ENCODE data around the gene NELL1.

The NELL1 gene

DNA sequence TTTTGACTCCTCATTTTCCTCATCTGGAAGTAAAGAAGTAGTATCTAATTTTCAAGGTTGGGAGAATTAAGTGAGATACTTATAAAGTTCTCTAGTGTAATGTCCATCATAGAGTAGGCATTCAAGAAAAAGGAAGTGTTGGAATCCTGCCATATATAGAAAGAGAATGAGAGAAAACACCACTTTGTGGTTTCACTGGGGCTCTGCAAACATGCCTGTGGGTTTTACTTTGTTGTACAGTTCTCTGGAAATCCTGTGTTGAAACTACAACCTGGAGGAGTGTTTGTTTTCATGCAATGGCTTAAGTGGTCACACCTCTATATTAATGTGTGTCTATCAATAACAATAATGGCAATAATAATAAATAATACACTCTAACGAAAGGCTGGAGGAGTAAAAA is 741.7 kb downstream of the NELL1 start:
- FAIRE-seq (no peak), DNase-seq (ENCODE audit: insufficient read length, low spot score) (no peak)
- TF ChIP-seq POLR2A (IDR thresholded peaks at IDR 0.05; ENCODE audit: low read depth, low read length), result no peak

DNA sequence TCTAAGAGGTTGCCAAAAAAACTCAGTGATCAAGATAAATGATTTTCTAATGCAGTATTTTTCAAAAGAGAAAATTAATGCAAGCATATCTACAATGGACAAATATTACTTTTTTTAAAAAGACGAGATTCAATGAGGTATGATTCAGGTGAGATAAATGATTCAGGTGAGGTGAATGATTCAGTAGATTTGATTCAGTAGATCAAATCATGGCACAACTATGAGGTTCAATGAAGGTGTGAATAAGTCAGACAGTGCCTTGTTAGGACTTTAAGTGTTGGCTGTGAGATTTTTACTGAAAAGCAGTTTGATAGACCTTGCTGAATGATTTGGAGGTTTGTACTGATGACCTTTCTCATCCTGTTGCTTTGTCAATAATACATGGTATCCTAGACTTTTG is 742.2 kb downstream of the NELL1 start:
- TF ChIP-seq POLR2A (IDR thresholded peaks at IDR 0.05; ENCODE audit: low read depth, low read length), result no peak
- FAIRE-seq, result no peak

DNA sequence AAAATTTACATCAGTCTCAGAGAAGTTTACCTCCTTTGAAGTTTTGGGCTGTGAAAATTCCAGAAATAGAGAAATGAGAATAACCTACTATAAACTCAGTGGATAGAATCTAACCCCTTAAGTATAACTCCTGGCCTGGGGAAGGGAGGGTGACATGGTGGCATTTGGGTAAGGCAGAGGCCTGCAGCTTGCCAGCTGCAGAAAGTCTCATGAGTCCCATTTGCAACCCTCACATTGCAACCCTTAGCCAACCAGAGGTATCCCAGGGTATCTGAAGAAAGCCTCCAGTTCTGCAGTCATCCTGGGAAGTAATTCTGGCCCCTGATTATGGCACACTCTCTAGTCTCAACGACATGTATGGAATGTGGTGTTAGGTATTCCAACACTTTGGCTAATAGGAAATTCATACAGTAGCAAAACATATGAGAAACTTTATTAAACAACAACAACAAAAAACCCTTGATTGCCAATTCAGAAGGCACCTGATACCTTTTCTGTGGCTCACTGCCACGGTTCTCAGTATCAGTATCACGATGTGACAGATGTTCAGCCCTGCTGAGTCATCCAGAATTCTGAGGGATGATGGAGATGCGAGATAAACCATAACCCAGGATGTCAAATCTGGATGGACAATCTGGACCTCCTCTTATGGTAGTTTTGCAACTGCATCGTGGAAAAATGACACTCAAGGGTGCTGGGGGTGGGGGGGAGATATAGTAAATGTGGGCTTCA is 743.4 kb downstream of the NELL1 start:
- TF ChIP-seq POLR2A (IDR thresholded peaks at IDR 0.05; ENCODE audit: low read depth, low read length), result no peak
- DNase-seq (ENCODE audit: insufficient read length, low spot score) (no peak), FAIRE-seq (no peak)

More for the DNA sequence above, 742.2 kb downstream of the NELL1 start:
- DNase-seq (ENCODE audit: insufficient read length, low spot score), result no peak

GRCh38 chr11:21414953-21415352 is 745.6 kb downstream of the NELL1 start:
- no peak for TF ChIP-seq POLR2A (IDR thresholded peaks at IDR 0.05; ENCODE audit: low read depth, low read length)

GRCh38 chr11:21415606-21416005 is 746.2 kb downstream of the NELL1 start:
- FAIRE-seq (no peak), DNase-seq (ENCODE audit: insufficient read length, low spot score) (no peak)
- TF ChIP-seq POLR2A (IDR thresholded peaks at IDR 0.05; ENCODE audit: low read depth, low read length), result no peak

More at GRCh38 chr11:21414953-21415352, 745.6 kb downstream of the NELL1 start:
- DNase-seq (ENCODE audit: insufficient read length, low spot score), result no peak
- FAIRE-seq, result no peak

GRCh38 chr11:21421711-21422329 is 752.4 kb downstream of the NELL1 start:
- TF ChIP-seq POLR2A (IDR thresholded peaks at IDR 0.05; ENCODE audit: low read depth, low read length), result no peak
- DNase-seq (ENCODE audit: insufficient read length, low spot score) (no peak), FAIRE-seq (no peak)

DNA sequence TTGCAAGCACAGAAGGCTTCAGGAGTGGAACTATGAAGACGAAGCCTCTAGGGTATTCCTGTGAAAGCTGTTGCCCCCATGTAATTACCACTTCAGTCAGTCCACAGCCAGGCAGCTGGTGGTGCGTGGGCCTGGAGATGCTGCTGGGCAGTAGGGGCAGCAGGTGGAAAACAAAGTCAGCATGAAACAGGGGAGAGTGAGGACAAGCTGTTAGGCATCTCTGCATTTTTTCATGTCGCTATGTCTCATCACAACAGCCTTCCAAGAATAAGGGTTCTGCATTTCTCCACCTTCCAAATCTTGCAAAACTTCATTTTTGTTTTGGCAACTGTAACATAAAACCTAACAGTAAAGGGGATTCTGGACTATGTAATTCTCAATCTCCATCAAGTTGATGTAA is 757.5 kb downstream of the NELL1 start:
- FAIRE-seq (no peak), DNase-seq (ENCODE audit: insufficient read length, low spot score) (no peak)
- TF ChIP-seq POLR2A (IDR thresholded peaks at IDR 0.05; ENCODE audit: low read depth, low read length), result no peak

- FAIRE-seq (no peak), DNase-seq (ENCODE audit: insufficient read length, low spot score) (no peak)
- TF ChIP-seq POLR2A (IDR thresholded peaks at IDR 0.05; ENCODE audit: low read depth, low read length), result no peak
Observed at GRCh38 chr11:21427726-21428125, 758.3 kb downstream of the NELL1 start.

- TF ChIP-seq POLR2A (IDR thresholded peaks at IDR 0.05; ENCODE audit: low read depth, low read length), result no peak
- no peak for DNase-seq (ENCODE audit: insufficient read length, low spot score)
- FAIRE-seq, result no peak
Observed at GRCh38 chr11:21428796-21429195, 759.4 kb downstream of the NELL1 start.

GRCh38 chr11:21429401-21429800 is 760.0 kb downstream of the NELL1 start:
- FAIRE-seq (no peak), DNase-seq (ENCODE audit: insufficient read length, low spot score) (no peak)
- no peak for TF ChIP-seq POLR2A (IDR thresholded peaks at IDR 0.05; ENCODE audit: low read depth, low read length)

GRCh38 chr11:21430537-21430936 is 761.2 kb downstream of the NELL1 start:
- no peak for TF ChIP-seq POLR2A (IDR thresholded peaks at IDR 0.05; ENCODE audit: low read depth, low read length)
- no peak for DNase-seq (ENCODE audit: insufficient read length, low spot score)
- FAIRE-seq, result no peak

DNA sequence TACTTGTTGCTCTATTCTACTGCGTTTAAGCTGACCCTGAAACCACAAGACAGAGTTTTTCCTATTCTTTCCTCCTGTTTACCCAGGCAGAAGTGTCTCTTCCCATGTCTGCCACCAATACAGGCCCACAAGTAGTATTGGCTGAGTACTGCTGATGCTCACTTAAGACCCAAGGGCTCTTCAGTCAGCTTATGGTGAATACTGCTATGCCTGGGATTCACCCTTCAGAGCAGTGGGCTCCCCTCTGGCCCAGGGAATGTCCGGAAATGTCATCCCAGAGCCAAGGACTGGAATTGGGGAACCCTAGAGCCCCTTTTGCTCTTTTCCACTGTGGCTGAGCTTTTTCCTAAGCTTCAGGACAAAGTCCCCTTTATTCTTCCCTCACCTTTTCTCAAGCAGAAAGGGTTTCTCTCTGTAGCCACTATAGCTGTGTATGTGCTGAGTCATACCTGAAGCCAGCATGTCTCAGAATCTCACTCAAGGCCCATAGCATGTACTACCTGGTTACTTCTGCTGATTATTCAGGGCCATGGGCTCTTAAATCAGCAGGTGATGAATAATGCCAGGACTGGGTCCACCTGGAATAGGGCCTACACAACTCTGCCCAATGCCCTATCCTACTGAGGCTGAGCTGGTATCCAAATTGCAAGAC is 777.7 kb downstream of the NELL1 start:
- no peak for DNase-seq (ENCODE audit: insufficient read length, low spot score)
- FAIRE-seq, result no peak
- no peak for TF ChIP-seq POLR2A (IDR thresholded peaks at IDR 0.05; ENCODE audit: low read depth, low read length)

DNA sequence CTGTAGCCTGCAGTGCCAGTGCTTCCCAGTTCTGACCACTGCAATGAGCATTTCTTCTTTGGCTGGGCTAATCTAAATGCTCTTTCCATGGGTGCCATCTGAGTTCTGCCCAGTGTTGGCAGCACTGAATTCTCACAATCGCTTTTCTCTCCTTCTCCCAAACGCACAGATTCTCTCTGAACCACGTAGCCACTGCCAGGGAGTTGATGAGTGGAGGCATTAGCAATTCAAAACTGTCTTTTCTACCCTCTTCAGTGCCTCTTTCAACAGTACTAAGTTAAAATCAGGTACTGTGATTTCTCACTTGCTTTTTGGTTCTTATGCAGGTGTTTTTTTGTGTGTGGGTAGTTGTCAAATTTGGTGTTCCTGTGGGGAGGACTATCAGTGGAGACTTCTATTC is 778.5 kb downstream of the NELL1 start:
- DNase-seq (ENCODE audit: insufficient read length, low spot score) (no peak), FAIRE-seq (no peak)
- TF ChIP-seq POLR2A (IDR thresholded peaks at IDR 0.05; ENCODE audit: low read depth, low read length), result no peak

DNA sequence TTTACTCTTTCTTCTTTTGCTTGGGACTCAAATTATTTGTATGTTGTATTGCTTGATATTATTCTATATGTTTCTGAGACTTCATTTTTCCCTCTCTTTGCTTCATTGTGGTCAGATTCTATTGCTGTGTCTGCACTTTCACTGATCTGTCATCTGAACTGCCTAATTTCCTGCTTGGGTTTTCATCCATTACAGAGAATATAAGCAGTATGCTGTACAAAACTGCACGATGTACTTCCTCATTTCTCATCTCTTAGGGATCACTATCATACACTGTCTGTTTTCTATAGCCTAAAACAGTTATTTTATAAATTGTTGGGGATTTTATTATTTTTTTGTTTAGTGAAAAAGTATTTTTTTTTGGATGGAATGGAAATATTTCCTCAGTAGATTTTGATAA is 786.8 kb downstream of the NELL1 start:
- no peak for DNase-seq (ENCODE audit: insufficient read length, low spot score)
- no peak for TF ChIP-seq POLR2A (IDR thresholded peaks at IDR 0.05; ENCODE audit: low read depth, low read length)
- no peak for FAIRE-seq

DNA sequence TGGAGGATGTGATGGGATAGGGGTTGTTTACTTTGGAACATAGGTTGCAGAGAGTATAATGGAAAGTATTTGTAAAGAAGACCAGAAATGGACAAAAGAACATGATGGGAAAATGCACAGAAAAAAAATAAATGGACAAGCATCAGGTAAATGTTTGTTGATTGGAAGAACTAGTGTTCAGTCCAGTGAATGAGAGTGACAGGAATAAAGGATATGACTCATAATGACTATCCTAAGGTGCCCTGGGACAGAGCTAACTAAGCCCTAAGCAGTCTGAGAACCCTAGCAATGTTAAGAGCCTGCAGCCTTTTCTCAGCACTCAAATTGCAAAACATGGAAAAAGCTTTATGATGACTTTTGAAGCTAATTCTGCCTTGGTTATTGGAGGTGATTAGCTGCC is 790.7 kb downstream of the NELL1 start:
- DNase-seq (ENCODE audit: insufficient read length, low spot score) (no peak), FAIRE-seq (no peak)
- TF ChIP-seq POLR2A (IDR thresholded peaks at IDR 0.05; ENCODE audit: low read depth, low read length), result no peak

All from H54 (cell line).